HepG2 (cell line): ENCODE measurements around the gene ZFPL1. TPM values are rescaled to one million over a fixed set of nuclear protein-coding genes. Genes with fewer than 3 reads are reported as not detected.
A peak's percentile ranks its signal among the peaks of the same experiment; 100 is the strongest.

ENCODE experiments used
- ATAC-seq: fragments of 200-7000 bp; cut with Tn5 transposase; 3 replicates; pipeline ENCODE4 v1.9.1; 2020; ENCODE audit warnings: mild to moderate bottlenecking, moderate library complexity
- BruUV-seq: library from RNA; stranded (reverse); fragments of 400-500 nt; replicated peaks from 2 replicates; lab custom pipeline; 2021; lab: Mats Ljungman, UMichigan
- CTCF ChIA-PET: fragments of 300-600 bp; formaldehyde crosslinking; extraction: SDS; loops from one replicate; lab custom pipeline; 2021; ENCODE audit warnings: low total read pairs, inconsistent platforms, low intra/inter-chr PET ratio; lab: Yijun Ruan, JAX
- POLR2A ChIA-PET: fragments of 350-600 bp; sonication (Branson Sonifier 250); formaldehyde crosslinking; loops from one replicate; lab custom pipeline; 2020; ENCODE audit warnings: antibody characterized with exemption, inconsistent platforms; lab: Yijun Ruan, JAX
- DNase-seq: peaks from one replicate; pipeline ENCODE4 v3.0.0-alpha.2; 2015; ENCODE audit warnings: low spot score
- FAIRE-seq: peaks from 3 replicates; lab custom pipeline; 2011; peaks lifted over from hg19 to GRCh38; lab: Jason Lieb, UNC
- H2AFZ ChIP-seq: one replicate; pipeline ENCODE4 v1.6.1; 2011; ENCODE audit warnings: low read length, inconsistent platforms
- H3K27ac ChIP-seq: fragments of 300-600 bp; 3 replicates; pipeline ENCODE4 v1.8.0; 2011; ENCODE audit warnings: mixed run types, mild to moderate bottlenecking, mixed read lengths, low read length, inconsistent platforms; ENCODE audit not compliant: insufficient read depth; ENCODE audit errors: extremely low read length
- H3K27me3 ChIP-seq, 2 experiments: fragments of 200-600 bp in 1 of 2; 2 replicates in 1 of 2; 3 replicates in 1 of 2; pipeline versions ENCODE4 v1.6.0 to v1.8.0; 2011; ENCODE audit warnings: low read length in 2 of 2, mild to moderate bottlenecking in 2 of 2, moderate library complexity in 2 of 2, inconsistent platforms in 1 of 2; ENCODE audit not compliant: insufficient read depth in 2 of 2, control insufficient read depth in 1 of 2
- H3K36me3 ChIP-seq, 2 experiments: fragments of 200-600 bp in 1 of 2; replicated peaks in 1 of 2; 2 replicates in 1 of 2; 3 replicates in 1 of 2; pipeline versions ENCODE4 v1.5.1 to v1.8.0; 2011; ENCODE audit warnings: low read length in 2 of 2, inconsistent platforms in 1 of 2; ENCODE audit not compliant: insufficient read depth in 2 of 2, control insufficient read depth in 1 of 2
- H3K4me1 ChIP-seq: 2 replicates; pipeline ENCODE4 v1.5.1; 2012; ENCODE audit warnings: low read length, inconsistent platforms; ENCODE audit not compliant: insufficient read depth
- H3K4me2 ChIP-seq: 2 replicates; pipeline ENCODE4 v1.6.0; 2011; ENCODE audit warnings: low read depth, low read length, inconsistent platforms
- H3K4me3 ChIP-seq, 3 experiments: fragments of 200-600 bp in 1 of 3; sonication (generic), shearing (Covaris generic) in 1 of 3; replicated peaks in 1 of 3; 2 replicates each; pipeline ENCODE4 v1.5.1; 2011 to 2016; ENCODE audit warnings: low read length in 3 of 3, inconsistent platforms in 2 of 3, low read depth in 2 of 3, mild to moderate bottlenecking in 2 of 3, control low read depth in 1 of 3, mixed read lengths in 1 of 3; ENCODE audit not compliant: insufficient read depth in 1 of 3
- H3K79me2 ChIP-seq: one replicate; pipeline ENCODE4 v1.6.1; 2011; ENCODE audit warnings: low read length, inconsistent platforms; ENCODE audit not compliant: insufficient read depth
- H3K9ac ChIP-seq: 2 replicates; pipeline ENCODE4 v1.6.0; 2011; ENCODE audit warnings: mild to moderate bottlenecking, low read depth, low read length, inconsistent platforms; ENCODE audit not compliant: insufficient read depth
- H3K9me3 ChIP-seq: 2 replicates; pipeline ENCODE4 v1.5.1; 2012; ENCODE audit warnings: mild to moderate bottlenecking, low read length
- H4K20me1 ChIP-seq: 2 replicates; pipeline ENCODE4 v1.6.0; 2011; ENCODE audit warnings: inconsistent platforms, mild to moderate bottlenecking, low read length, moderate library complexity; ENCODE audit not compliant: insufficient read depth
- BCL6 ChIP-seq: IDR thresholded peaks from 2 replicates; pipeline ENCODE4 v1.6.1; 2016; ENCODE audit warnings: missing genetic modification reagents, missing compliant biosample characterization
- ELF4 ChIP-seq: sonication (generic); formaldehyde crosslinking; IDR thresholded peaks from 2 replicates; pipeline ENCODE4 v1.5.0; 2020; ENCODE audit warnings: missing genetic modification reagents, mild to moderate bottlenecking, moderate library complexity, borderline replicate concordance
- HNRNPK ChIP-seq: fragments of 200-400 bp; formaldehyde crosslinking; IDR thresholded peaks from 2 replicates; pipeline ENCODE4 v1.6.1; 2018; ENCODE audit warnings: low read length, low read depth, moderate library complexity, mild to moderate bottlenecking; ENCODE audit not compliant: poor library complexity, severe bottlenecking
- HNRNPLL ChIP-seq: fragments of 200-400 bp; formaldehyde crosslinking; IDR thresholded peaks from 2 replicates; pipeline ENCODE4 v1.6.1; 2017; ENCODE audit warnings: mild to moderate bottlenecking, low read depth, low read length; ENCODE audit not compliant: poor library complexity, severe bottlenecking
- JUND ChIP-seq: sonication (generic); formaldehyde crosslinking; IDR thresholded peaks from 2 replicates; pipeline ENCODE4 v1.8.0; 2022; ENCODE audit warnings: mild to moderate bottlenecking, missing genetic modification reagents
- MEIS2 ChIP-seq: sonication (generic); formaldehyde crosslinking; IDR thresholded peaks from 2 replicates; pipeline ENCODE4 v1.9.0; 2021; ENCODE audit warnings: mild to moderate bottlenecking, missing genetic modification reagents
- RCOR2 ChIP-seq: IDR thresholded peaks from 2 replicates; pipeline ENCODE4 v1.6.1; 2016; ENCODE audit warnings: missing biosample characterization, missing genetic modification reagents
- SAP130 ChIP-seq: IDR thresholded peaks from 2 replicates; pipeline ENCODE4 v1.6.1; 2016; ENCODE audit warnings: low read depth
- SRSF1 ChIP-seq: fragments of 200-400 bp; formaldehyde crosslinking; optimal IDR thresholded peaks from 2 replicates; pipeline ENCODE3; 2017; ENCODE audit warnings: mild to moderate bottlenecking, low read depth, low read length, moderate library complexity
- TRIM24 ChIP-seq: sonication (generic); formaldehyde crosslinking; IDR thresholded peaks from 2 replicates; pipeline ENCODE4 v1.8.0; 2022; ENCODE audit warnings: mild to moderate bottlenecking, missing genetic modification reagents
- ZNF160 ChIP-seq: sonication (generic); formaldehyde crosslinking; IDR thresholded peaks from 2 replicates; pipeline ENCODE4 v1.8.0; 2022; ENCODE audit warnings: mild to moderate bottlenecking, inconsistent platforms, missing genetic modification reagents
- ZNF224 ChIP-seq: sonication (generic); formaldehyde crosslinking; IDR thresholded peaks from 2 replicates; pipeline ENCODE4 v1.5.0; 2020; ENCODE audit warnings: mild to moderate bottlenecking, missing genetic modification reagents
- ZNF563 ChIP-seq: sonication (generic); formaldehyde crosslinking; IDR thresholded peaks from 2 replicates; pipeline ENCODE4 v1.8.0; 2022; ENCODE audit warnings: mild to moderate bottlenecking, moderate library complexity, missing genetic modification reagents
- ZNF577 ChIP-seq: sonication (generic); formaldehyde crosslinking; IDR thresholded peaks from 2 replicates; pipeline ENCODE4 v1.4.0; 2020; ENCODE audit warnings: mild to moderate bottlenecking, low read depth, missing genetic modification reagents, borderline replicate concordance
- ZNF891 ChIP-seq: sonication (generic); formaldehyde crosslinking; IDR thresholded peaks from 2 replicates; pipeline ENCODE4 v1.5.0; 2020; ENCODE audit warnings: mild to moderate bottlenecking, missing genetic modification reagents
- WGBS: methylation state at CpG from one replicate; pipeline ENCODE4 v1.1.6; 2017; ENCODE audit warnings: low lambda C conversion rate; 5-methylcytosine and 5-hydroxymethylcytosine counted together
- in situ Hi-C: cut with HindIII; loops from 2 replicates; pipeline ENCODE4 v1.10.0; 2017; ENCODE audit warnings: low pct_unique_long_range_greater_than_20kb; ENCODE audit not compliant: extremely low pct_ligation_motif_present
- intact Hi-C: fragments of 100-400 bp; cut with micrococcal nuclease; formaldehyde crosslinking; loops from one replicate; pipeline ENCODE4 v1.10.0; 2022; ENCODE audit not compliant: unreplicated experiment
- polyA plus RNA-seq, 8 experiments: library from polyadenylated mRNA; depleted of rRNA in 3 of 8; stranded (reverse) in 7 of 8; unstranded in 1 of 8; fragments of >200 nt; fragmentation: Illumina TruSeq in 4 of 8; extraction: Trizol in 4 of 8; gene quantifications; 2 replicates each; pipeline versions ENCODE4 v1.2.1 to v1.2.3, GENCODE V29; 2011 to 2016; ENCODE audit warnings: low read depth in 4 of 8, missing spikeins in 1 of 8, mixed read lengths in 1 of 8; ENCODE audit not compliant: insufficient read depth in 1 of 8
- total RNA-seq, 5 experiments: library from RNA; depleted of rRNA; stranded (reverse); fragments of >200 nt; fragmentation: Illumina TruSeq; extraction: Trizol; gene quantifications; 2 replicates each; pipeline ENCODE4 v1.2.3, GENCODE V29; 2016; ENCODE audit warnings: low read depth in 1 of 5
- TF ChIP-seq, protein P1 (sequence below), 2 experiments: fragments of 450-650 bp in 1 of 2; sonication (generic) in 1 of 2; formaldehyde crosslinking; IDR thresholded peaks; 2 replicates each; pipeline versions ENCODE4 v1.5.0 to v1.8.0; 2020 to 2022; ENCODE audit warnings: mild to moderate bottlenecking in 1 of 2, missing genetic modification reagents in 1 of 2
- TF ChIP-seq, protein P2 (sequence below): sonication (generic); formaldehyde crosslinking; conservative IDR thresholded peaks from 2 replicates; pipeline ENCODE4 v1.4.0; 2020; ENCODE audit warnings: missing genetic modification reagents
- TF ChIP-seq, protein P3 (sequence below): sonication (generic); formaldehyde crosslinking; IDR thresholded peaks from 2 replicates; pipeline ENCODE4 v1.4.0; 2020; ENCODE audit warnings: mild to moderate bottlenecking, missing genetic modification reagents

Gene ZFPL1
- total and polyA plus RNA-seq, 2 of the 13 experiments (the other 11 are each of a cell fraction or from before 2014, with no cell fraction given), result 32.2 to 56.0 TPM

DNA sequence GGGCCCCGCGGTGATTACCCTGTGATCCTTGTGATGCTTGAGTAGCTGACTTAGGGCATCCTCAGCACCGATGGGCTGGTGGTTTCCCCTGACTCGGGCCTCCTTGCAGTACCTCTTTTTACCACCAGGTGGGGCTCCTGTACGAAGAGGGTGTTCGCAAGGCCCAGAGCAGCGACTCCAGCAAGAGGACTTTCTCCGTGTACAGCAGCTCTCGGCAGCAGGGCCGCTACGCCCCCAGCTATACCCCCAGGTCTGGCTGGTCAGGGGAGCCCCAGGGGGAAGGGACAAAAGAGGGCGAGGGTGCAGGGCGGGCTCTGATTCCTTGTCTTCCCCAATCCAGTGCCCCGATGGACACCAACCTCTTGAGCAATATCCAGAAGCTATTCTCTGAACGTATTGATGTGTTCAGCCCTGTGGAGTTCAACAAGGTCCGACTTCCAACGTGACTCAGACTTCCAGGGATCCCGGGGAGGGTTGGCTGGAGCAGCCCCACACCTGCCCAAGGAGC lies 26.4 kb downstream of the ZFPL1 start:
- peaks cover 7% of the 10 kb centered on the region for H3K79me2 ChIP-seq
- H3K4me2 ChIP-seq, result peak overlapping the region; percentile 82
- DNase-seq, result peak; percentile 68
- intact Hi-C loops, result loop anchor here (2.0 kb wide), 1 partner anchor 14 kb away; the partner anchor contains the start of gene VPS51
- H3K9ac ChIP-seq, result peak overlapping the region; percentile 45; the same call in 1 of the 2 replicates
- H3K4me3 ChIP-seq, result peak overlapping the region; percentile 22 to 95 (median 40)
- no peaks in the 10 kb centered on the region for H3K9me3 ChIP-seq
- H2AFZ ChIP-seq, result no peak overlapping the region
- in situ Hi-C loops, result loop anchor here (5.0 kb wide), 1 partner anchor 72 kb away; the partner anchor contains the start of gene CAPN1
- peaks cover 6 to 21% of the 10 kb centered on the region in 2 experiments; a peak in 4 of 5 replicates for H3K36me3 ChIP-seq
- peak overlapping the region; percentile 60 for H3K27ac ChIP-seq
- WGBS, result 0% methylated on average over 7 of the region's 18 CpGs
- no TSS peak for BruUV-seq
- no peaks in the 10 kb centered on the region for H4K20me1 ChIP-seq
- peak; percentile 74 for FAIRE-seq
- ATAC-seq, result peak; percentile 24
- H3K4me1 ChIP-seq, result peaks cover 24% of the 10 kb centered on the region
- no peaks in the 10 kb centered on the region for H3K27me3 ChIP-seq
- ChIA-PET CTCF (interaction anchor here (0.6 to 1.5 kb wide), 3 partner anchors 70 to 143 kb away, joined by 3 to 9 read pairs (median 4); partner anchors contain the start of gene ARL2), POLR2A (interaction anchor here (0.8 to 5.0 kb wide), 18 partner anchors 9 to 332 kb away, joined by 3 to 86 read pairs (median 8); partner anchors contain the start of genes BATF2, CAPN1, DPF2 and FAU)
- no peak for TF ChIP-seq HNRNPK
- TF ChIP-seq RCOR2 (CRISPR knock-in tag), result no peak
- TF ChIP-seq ZNF160 (CRISPR knock-in tag), result no peak
- TF ChIP-seq BCL6, result no peak
- TF ChIP-seq TRIM24 (CRISPR knock-in tag), result no peak
- TF ChIP-seq ZNF577 (CRISPR knock-in tag), result no peak
- no peak for TF ChIP-seq ZNF891
- TF ChIP-seq, protein P1, sequence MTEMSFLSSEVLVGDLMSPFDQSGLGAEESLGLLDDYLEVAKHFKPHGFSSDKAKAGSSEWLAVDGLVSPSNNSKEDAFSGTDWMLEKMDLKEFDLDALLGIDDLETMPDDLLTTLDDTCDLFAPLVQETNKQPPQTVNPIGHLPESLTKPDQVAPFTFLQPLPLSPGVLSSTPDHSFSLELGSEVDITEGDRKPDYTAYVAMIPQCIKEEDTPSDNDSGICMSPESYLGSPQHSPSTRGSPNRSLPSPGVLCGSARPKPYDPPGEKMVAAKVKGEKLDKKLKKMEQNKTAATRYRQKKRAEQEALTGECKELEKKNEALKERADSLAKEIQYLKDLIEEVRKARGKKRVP (CRISPR knock-in tag; IDR thresholded peaks at IDR 0.05), result no peak
- TF ChIP-seq, protein P2, sequence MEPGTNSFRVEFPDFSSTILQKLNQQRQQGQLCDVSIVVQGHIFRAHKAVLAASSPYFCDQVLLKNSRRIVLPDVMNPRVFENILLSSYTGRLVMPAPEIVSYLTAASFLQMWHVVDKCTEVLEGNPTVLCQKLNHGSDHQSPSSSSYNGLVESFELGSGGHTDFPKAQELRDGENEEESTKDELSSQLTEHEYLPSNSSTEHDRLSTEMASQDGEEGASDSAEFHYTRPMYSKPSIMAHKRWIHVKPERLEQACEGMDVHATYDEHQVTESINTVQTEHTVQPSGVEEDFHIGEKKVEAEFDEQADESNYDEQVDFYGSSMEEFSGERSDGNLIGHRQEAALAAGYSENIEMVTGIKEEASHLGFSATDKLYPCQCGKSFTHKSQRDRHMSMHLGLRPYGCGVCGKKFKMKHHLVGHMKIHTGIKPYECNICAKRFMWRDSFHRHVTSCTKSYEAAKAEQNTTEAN (CRISPR knock-in tag), result no peak
- no peak for TF ChIP-seq ELF4 (CRISPR knock-in tag)
- TF ChIP-seq ZNF224, result no peak; the same call in 1 of the 2 replicates
- TF ChIP-seq JUND (CRISPR knock-in tag), result no peak
- TF ChIP-seq ZNF563 (CRISPR knock-in tag), result no peak
- peak; percentile 67 for TF ChIP-seq SAP130 (CRISPR knock-in tag)
- no peak for TF ChIP-seq SRSF1
- no peak for TF ChIP-seq MEIS2 (CRISPR knock-in tag)
- TF ChIP-seq, protein P3, sequence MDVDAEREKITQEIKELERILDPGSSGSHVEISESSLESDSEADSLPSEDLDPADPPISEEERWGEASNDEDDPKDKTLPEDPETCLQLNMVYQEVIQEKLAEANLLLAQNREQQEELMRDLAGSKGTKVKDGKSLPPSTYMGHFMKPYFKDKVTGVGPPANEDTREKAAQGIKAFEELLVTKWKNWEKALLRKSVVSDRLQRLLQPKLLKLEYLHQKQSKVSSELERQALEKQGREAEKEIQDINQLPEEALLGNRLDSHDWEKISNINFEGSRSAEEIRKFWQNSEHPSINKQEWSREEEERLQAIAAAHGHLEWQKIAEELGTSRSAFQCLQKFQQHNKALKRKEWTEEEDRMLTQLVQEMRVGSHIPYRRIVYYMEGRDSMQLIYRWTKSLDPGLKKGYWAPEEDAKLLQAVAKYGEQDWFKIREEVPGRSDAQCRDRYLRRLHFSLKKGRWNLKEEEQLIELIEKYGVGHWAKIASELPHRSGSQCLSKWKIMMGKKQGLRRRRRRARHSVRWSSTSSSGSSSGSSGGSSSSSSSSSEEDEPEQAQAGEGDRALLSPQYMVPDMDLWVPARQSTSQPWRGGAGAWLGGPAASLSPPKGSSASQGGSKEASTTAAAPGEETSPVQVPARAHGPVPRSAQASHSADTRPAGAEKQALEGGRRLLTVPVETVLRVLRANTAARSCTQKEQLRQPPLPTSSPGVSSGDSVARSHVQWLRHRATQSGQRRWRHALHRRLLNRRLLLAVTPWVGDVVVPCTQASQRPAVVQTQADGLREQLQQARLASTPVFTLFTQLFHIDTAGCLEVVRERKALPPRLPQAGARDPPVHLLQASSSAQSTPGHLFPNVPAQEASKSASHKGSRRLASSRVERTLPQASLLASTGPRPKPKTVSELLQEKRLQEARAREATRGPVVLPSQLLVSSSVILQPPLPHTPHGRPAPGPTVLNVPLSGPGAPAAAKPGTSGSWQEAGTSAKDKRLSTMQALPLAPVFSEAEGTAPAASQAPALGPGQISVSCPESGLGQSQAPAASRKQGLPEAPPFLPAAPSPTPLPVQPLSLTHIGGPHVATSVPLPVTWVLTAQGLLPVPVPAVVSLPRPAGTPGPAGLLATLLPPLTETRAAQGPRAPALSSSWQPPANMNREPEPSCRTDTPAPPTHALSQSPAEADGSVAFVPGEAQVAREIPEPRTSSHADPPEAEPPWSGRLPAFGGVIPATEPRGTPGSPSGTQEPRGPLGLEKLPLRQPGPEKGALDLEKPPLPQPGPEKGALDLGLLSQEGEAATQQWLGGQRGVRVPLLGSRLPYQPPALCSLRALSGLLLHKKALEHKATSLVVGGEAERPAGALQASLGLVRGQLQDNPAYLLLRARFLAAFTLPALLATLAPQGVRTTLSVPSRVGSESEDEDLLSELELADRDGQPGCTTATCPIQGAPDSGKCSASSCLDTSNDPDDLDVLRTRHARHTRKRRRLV, result no peak
- TF ChIP-seq HNRNPLL, result no peak
